SK-N-SH (cell line): ENCODE results near the gene KCNA10.

Experiments used
- EP300 ChIP-seq, 2 experiments: IDR thresholded peaks; 2 replicates each; pipeline versions ENCODE4 v1.4.0 to v1.6.1; 2012; ENCODE audit warnings: borderline replicate concordance in 1 of 2, low read depth in 1 of 2, low read length in 1 of 2
- EZH2phosphoT487 ChIP-seq: fragments of 200-600 bp; sonication (generic); IDR thresholded peaks from 2 replicates; pipeline ENCODE4 v1.6.1; 2017; ENCODE audit warnings: low read depth, mixed run types, mild to moderate bottlenecking, antibody characterized with exemption, moderate library complexity, borderline replicate concordance
- GABPA ChIP-seq: IDR thresholded peaks from 2 replicates; pipeline ENCODE4 v1.4.0; 2012; ENCODE audit warnings: low read depth, mild to moderate bottlenecking
- POLR2AphosphoS5 ChIP-seq: IDR thresholded peaks from 2 replicates; pipeline ENCODE4 v1.6.1; 2012; ENCODE audit warnings: low read depth, low read length
- RFX5 ChIP-seq: IDR thresholded peaks from 2 replicates; pipeline ENCODE4 v1.6.1; 2012; ENCODE audit warnings: mild to moderate bottlenecking, improper control_type of control experiment, low read length
- TAF1 ChIP-seq: IDR thresholded peaks from 2 replicates; pipeline ENCODE4 v1.6.1; 2012; ENCODE audit warnings: low read depth, mild to moderate bottlenecking, low read length, moderate library complexity, borderline replicate concordance
- YY1 ChIP-seq: IDR thresholded peaks from 2 replicates; pipeline ENCODE4 v1.4.0; 2012; ENCODE audit warnings: low read depth, mild to moderate bottlenecking
- TF ChIP-seq, protein P1 (sequence below): fragments of 200-600 bp; sonication (generic); IDR thresholded peaks from 2 replicates; pipeline ENCODE4 v1.6.1; 2017; ENCODE audit warnings: antibody characterized with exemption, mild to moderate bottlenecking, moderate library complexity

DNA sequence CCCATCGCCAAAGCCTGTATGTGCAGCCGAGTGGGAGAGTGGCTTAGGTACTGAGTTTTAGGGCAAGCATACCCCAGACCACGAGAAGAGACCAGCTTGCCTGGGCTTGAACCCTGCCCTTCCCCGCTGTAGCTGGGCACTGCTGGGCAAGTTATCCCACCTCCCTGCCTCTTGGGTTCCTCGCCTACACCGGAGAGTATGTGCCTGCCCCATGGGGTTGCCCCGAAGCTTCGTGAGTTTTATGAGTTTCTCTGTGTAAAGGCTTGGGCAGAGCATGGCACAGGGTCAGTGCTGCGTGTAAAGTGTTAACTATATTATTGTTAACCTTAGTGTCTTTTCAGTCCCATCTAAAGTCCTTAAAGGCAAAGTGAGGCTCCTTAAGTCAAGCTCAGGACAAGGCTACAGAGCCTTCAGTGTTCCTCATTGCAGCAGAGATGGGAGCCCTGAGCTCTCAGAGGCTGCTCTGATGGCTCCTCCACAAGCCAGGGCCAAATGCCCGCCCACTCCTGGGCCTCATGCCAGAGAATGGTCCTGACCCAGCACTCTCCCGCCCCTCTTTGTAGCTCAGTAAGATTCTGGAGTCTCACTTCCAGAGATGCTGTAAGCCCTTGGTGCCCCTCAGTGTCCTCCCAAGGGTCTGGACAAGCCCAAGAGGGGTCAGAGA lies 37.0 kb upstream of the KCNA10 start:
- TF ChIP-seq, protein P1, sequence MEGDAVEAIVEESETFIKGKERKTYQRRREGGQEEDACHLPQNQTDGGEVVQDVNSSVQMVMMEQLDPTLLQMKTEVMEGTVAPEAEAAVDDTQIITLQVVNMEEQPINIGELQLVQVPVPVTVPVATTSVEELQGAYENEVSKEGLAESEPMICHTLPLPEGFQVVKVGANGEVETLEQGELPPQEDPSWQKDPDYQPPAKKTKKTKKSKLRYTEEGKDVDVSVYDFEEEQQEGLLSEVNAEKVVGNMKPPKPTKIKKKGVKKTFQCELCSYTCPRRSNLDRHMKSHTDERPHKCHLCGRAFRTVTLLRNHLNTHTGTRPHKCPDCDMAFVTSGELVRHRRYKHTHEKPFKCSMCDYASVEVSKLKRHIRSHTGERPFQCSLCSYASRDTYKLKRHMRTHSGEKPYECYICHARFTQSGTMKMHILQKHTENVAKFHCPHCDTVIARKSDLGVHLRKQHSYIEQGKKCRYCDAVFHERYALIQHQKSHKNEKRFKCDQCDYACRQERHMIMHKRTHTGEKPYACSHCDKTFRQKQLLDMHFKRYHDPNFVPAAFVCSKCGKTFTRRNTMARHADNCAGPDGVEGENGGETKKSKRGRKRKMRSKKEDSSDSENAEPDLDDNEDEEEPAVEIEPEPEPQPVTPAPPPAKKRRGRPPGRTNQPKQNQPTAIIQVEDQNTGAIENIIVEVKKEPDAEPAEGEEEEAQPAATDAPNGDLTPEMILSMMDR: no peak
- no peak for TF ChIP-seq TAF1
- no peak for TF ChIP-seq EZH2phosphoT487
- TF ChIP-seq RFX5: no peak
- TF ChIP-seq POLR2AphosphoS5: no peak
- TF ChIP-seq EP300 (IDR thresholded peaks at IDR 0.05; ENCODE audit: borderline replicate concordance in 1 of 2, low read depth in 1 of 2, low read length in 1 of 2): no peak
- no peak for TF ChIP-seq YY1
- TF ChIP-seq GABPA: no peak
